SK-N-SH (cell line): Measurements from ENCODE around the gene MTHFD1L. TPM values are rescaled to one million over a fixed set of nuclear protein-coding genes. Genes with fewer than 3 reads are reported as not detected.
"Not testable (repeated sequence)": the region's sequence is repeated elsewhere in the genome, so short reads cannot be mapped to it uniquely, and the experiment has no call there.

Source experiments
- CTCF ChIA-PET: fragments of 300-600, 350-600 bp; formaldehyde crosslinking; extraction: SDS; loops from one replicate; lab custom pipeline; 2021; lab: Yijun Ruan, JAX
- POLR2A ChIA-PET: fragments of 350-600 bp; sonication (Branson Sonifier 250); formaldehyde crosslinking; extraction: SDS; loops from one replicate; lab custom pipeline; 2020; ENCODE audit warnings: antibody characterized with exemption, inconsistent platforms; lab: Yijun Ruan, JAX
- DNase-seq: peaks from one replicate; pipeline ENCODE4 v3.0.0; 2012
- H2AFZ ChIP-seq: fragments of 200-600 bp; sonication (generic); 2 replicates; pipeline ENCODE4 v1.8.1; 2016; ENCODE audit warnings: antibody characterized with exemption, mild to moderate bottlenecking, low read depth
- H3F3A ChIP-seq: fragments of 200-600 bp; sonication (generic); replicated peaks from 2 replicates; pipeline ENCODE3; 2016; ENCODE audit warnings: antibody characterized with exemption, mild to moderate bottlenecking; ENCODE audit not compliant: insufficient read depth
- H3K27ac ChIP-seq, 2 experiments: fragments of 200-500 bp in 1 of 2; fragments of 200-600 bp in 1 of 2; sonication (Bioruptor generic) in 1 of 2; sonication (generic), shearing (Covaris generic) in 1 of 2; 2 replicates each; pipeline versions ENCODE4 v1.5.1 to v1.6.1; 2014 to 2016; ENCODE audit warnings: low read depth in 2 of 2, inconsistent platforms in 1 of 2, low read length in 1 of 2, mild to moderate bottlenecking in 1 of 2, mixed read lengths in 1 of 2
- H3K27me3 ChIP-seq: fragments of 200-600 bp; sonication (generic), shearing (Covaris generic); 2 replicates; pipeline ENCODE4 v1.6.1; 2016; ENCODE audit warnings: mixed run types; ENCODE audit not compliant: insufficient read depth
- H3K36me3 ChIP-seq, 2 experiments: fragments of 200-500 bp in 1 of 2; fragments of 200-600 bp in 1 of 2; sonication (Bioruptor generic) in 1 of 2; sonication (generic) in 1 of 2; replicated peaks in 1 of 2; 2 replicates each; pipeline versions ENCODE3 to v1.5.1; 2014 to 2016; ENCODE audit warnings: low read length in 1 of 2, mild to moderate bottlenecking in 1 of 2; ENCODE audit not compliant: insufficient read depth in 2 of 2, control insufficient read depth in 1 of 2
- H3K4me1 ChIP-seq, 2 experiments: fragments of 200-500 bp in 1 of 2; fragments of 200-600 bp in 1 of 2; sonication (Bioruptor generic) in 1 of 2; sonication (generic), shearing (Covaris generic) in 1 of 2; 2 replicates each; pipeline versions ENCODE4 v1.5.1 to v1.6.1; 2014 to 2016; ENCODE audit warnings: low read depth in 1 of 2, low read length in 1 of 2, mixed run types in 1 of 2; ENCODE audit not compliant: insufficient read depth in 2 of 2, control insufficient read depth in 1 of 2
- H3K4me2 ChIP-seq: fragments of 200-600 bp; sonication (generic), shearing (Covaris generic); 2 replicates; pipeline ENCODE4 v1.6.1; 2017; ENCODE audit warnings: mixed run types
- H3K4me3 ChIP-seq, 2 experiments: fragments of 200-500 bp in 1 of 2; fragments of 200-600 bp in 1 of 2; sonication (Bioruptor generic) in 1 of 2; sonication (generic), shearing (Covaris generic) in 1 of 2; 2 replicates each; pipeline versions ENCODE4 v1.5.1 to v1.8.1; 2014 to 2016; ENCODE audit warnings: low read depth in 2 of 2, inconsistent platforms in 1 of 2, low read length in 1 of 2, mild to moderate bottlenecking in 1 of 2, mixed read lengths in 1 of 2, moderate library complexity in 1 of 2
- H3K79me2 ChIP-seq: fragments of 200-600 bp; sonication (generic); 2 replicates; pipeline ENCODE4 v1.8.1; 2017; ENCODE audit warnings: mild to moderate bottlenecking; ENCODE audit not compliant: insufficient read depth
- H3K9ac ChIP-seq: fragments of 200-600 bp; sonication (generic); 2 replicates; pipeline ENCODE4 v1.6.1; 2017; ENCODE audit warnings: mixed run types
- H3K9me2 ChIP-seq: fragments of 200-600 bp; sonication (generic); 2 replicates; pipeline ENCODE4 v1.6.1; 2017; ENCODE audit warnings: mixed run types
- H3K9me3 ChIP-seq: fragments of 200-600 bp; sonication (generic); 2 replicates; pipeline ENCODE4 v1.6.1; 2017; ENCODE audit warnings: mixed run types, mild to moderate bottlenecking, moderate library complexity
- H4K20me1 ChIP-seq: fragments of 200-600 bp; sonication (generic); 2 replicates; pipeline ENCODE4 v1.6.1; 2017; ENCODE audit warnings: mild to moderate bottlenecking, mixed run types; ENCODE audit not compliant: insufficient read depth
- CHD2 ChIP-seq: fragments of 150-350 bp; IDR thresholded peaks from 2 replicates; pipeline ENCODE4 v1.6.1; 2018; ENCODE audit warnings: low read length; ENCODE audit not compliant: partially characterized antibody
- ELF1 ChIP-seq: IDR thresholded peaks from 2 replicates; pipeline ENCODE4 v1.4.0; 2012
- FOXJ3 ChIP-seq: sonication (generic); formaldehyde crosslinking; IDR thresholded peaks from 2 replicates; pipeline ENCODE4 v1.5.1; 2020; ENCODE audit warnings: mild to moderate bottlenecking, missing genetic modification reagents
- FOXM1 ChIP-seq: IDR thresholded peaks from 2 replicates; pipeline ENCODE4 v1.4.0; 2012; ENCODE audit warnings: low read depth, mild to moderate bottlenecking
- IRF3 ChIP-seq: fragments of 150-350 bp; IDR thresholded peaks from 2 replicates; pipeline ENCODE4 v1.6.1; 2016; ENCODE audit warnings: mild to moderate bottlenecking, low read depth, low read length
- MAX ChIP-seq: IDR thresholded peaks from 2 replicates; pipeline ENCODE4 v1.4.0; 2012; ENCODE audit warnings: low read depth
- MXI1 ChIP-seq: IDR thresholded peaks from 2 replicates; pipeline ENCODE4 v1.6.1; 2012; ENCODE audit warnings: mild to moderate bottlenecking, low read depth, low read length, improper control_type of control experiment
- NFIC ChIP-seq: IDR thresholded peaks from 2 replicates; pipeline ENCODE4 v1.4.0; 2012; ENCODE audit warnings: borderline replicate concordance
- POLR2AphosphoS5 ChIP-seq: IDR thresholded peaks from 2 replicates; pipeline ENCODE4 v1.6.1; 2012; ENCODE audit warnings: low read depth, low read length
- RAD21 ChIP-seq: IDR thresholded peaks from 2 replicates; pipeline ENCODE4 v1.6.1; 2012; ENCODE audit warnings: mild to moderate bottlenecking, low read length
- RFX5 ChIP-seq: IDR thresholded peaks from 2 replicates; pipeline ENCODE4 v1.6.1; 2012; ENCODE audit warnings: mild to moderate bottlenecking, improper control_type of control experiment, low read length
- SIN3A ChIP-seq: IDR thresholded peaks from 2 replicates; pipeline ENCODE4 v1.6.1; 2012; ENCODE audit warnings: low read depth, mild to moderate bottlenecking, low read length, moderate library complexity, borderline replicate concordance
- SMC3 ChIP-seq: IDR thresholded peaks from 2 replicates; pipeline ENCODE4 v1.6.1; 2012; ENCODE audit warnings: low read depth, low read length, improper control_type of control experiment
- WGBS: methylation state at CpG from one replicate; pipeline ENCODE4 v1.1.6; 2017; ENCODE audit warnings: low lambda C conversion rate; 5-methylcytosine and 5-hydroxymethylcytosine counted together
- polyA plus RNA-seq, 3 experiments: library from polyadenylated mRNA; depleted of rRNA; stranded (reverse); fragments of >200 nt; gene quantifications; 2 replicates each; pipeline ENCODE4 v1.2.3, GENCODE V29; 2012

Gene MTHFD1L
- polyA plus RNA-seq, 1 of the 3 experiments (the other 2 are of a cell fraction): 37.0 TPM

- H3K27me3 ChIP-seq, H3F3A ChIP-seq, H3K4me2 ChIP-seq, POLR2A ChIA-PET, H3K4me3 ChIP-seq, H3K9me2 ChIP-seq, H2AFZ ChIP-seq, H3K9me3 ChIP-seq, H3K79me2 ChIP-seq, H3K9ac ChIP-seq, CTCF ChIA-PET, H3K27ac ChIP-seq, H3K36me3 ChIP-seq, H4K20me1 ChIP-seq, DNase-seq: not testable (repeated sequence)
- H3K4me1 ChIP-seq: peaks cover 0 to 14% of the 10 kb centered on the region in 2 experiments; a peak in 2 of 4 replicates
- WGBS: 81% methylated on average over 3 of the region's 3 CpGs
These were observed 247.4 kb downstream of the MTHFD1L start for GRCh38 chr6:151112884-151113283.

- POLR2A ChIA-PET: no interaction called here
- no peak overlapping the region for H2AFZ ChIP-seq
- no peaks in the 10 kb centered on the region for H3K9me2 ChIP-seq
- peaks cover 0 to 14% of the 10 kb centered on the region in 2 experiments; a peak in 2 of 4 replicates for H3K4me1 ChIP-seq
- WGBS: 91% methylated on average over 5 of the region's 5 CpGs
- no peak for DNase-seq
- no peak overlapping the region for H3K4me2 ChIP-seq
- no peak overlapping the region for H3K4me3 ChIP-seq
- H3K9ac ChIP-seq: no peak overlapping the region
- no peak overlapping the region for H3K27ac ChIP-seq
- H3F3A ChIP-seq: no peaks in the 10 kb centered on the region
- CTCF ChIA-PET: no interaction called here
- H3K36me3 ChIP-seq: no peaks in the 10 kb centered on the region
- H3K79me2 ChIP-seq: no peaks in the 10 kb centered on the region
- H4K20me1 ChIP-seq: no peaks in the 10 kb centered on the region
- no peaks in the 10 kb centered on the region for H3K27me3 ChIP-seq
- H3K9me3 ChIP-seq: no peaks in the 10 kb centered on the region
- TF ChIP-seq FOXM1: no peak
- no peak for TF ChIP-seq MXI1
- no peak for TF ChIP-seq ELF1
- TF ChIP-seq IRF3: no peak
These were observed 248.1 kb downstream of the MTHFD1L start for GRCh38 chr6:151113641-151114040.

GRCh38 chr6:151118461-151119123 lies 253.1 kb downstream of the MTHFD1L start:
- H2AFZ ChIP-seq: no peak overlapping the region
- H3K9me3 ChIP-seq: no peaks in the 10 kb centered on the region
- no peaks in the 10 kb centered on the region for H3K9me2 ChIP-seq
- ChIA-PET CTCF (no interaction called here), POLR2A (interaction anchor here (0.5 kb wide), 1 partner anchor 16 kb away, joined by 3 read pairs; no protein-coding TSS in a partner anchor)
- TF ChIP-seq POLR2AphosphoS5 (no peak), SIN3A (no peak), NFIC (no peak), RAD21 (no peak), CHD2 (no peak), RFX5 (no peak), SMC3 (no peak), FOXJ3 (CRISPR knock-in tag) (no peak), MXI1 (no peak), MAX (no peak)
- no peaks in the 10 kb centered on the region for H4K20me1 ChIP-seq
- no peaks in the 10 kb centered on the region for H3K36me3 ChIP-seq
- H3K27ac ChIP-seq: no peak overlapping the region
- no peaks in the 10 kb centered on the region for H3K79me2 ChIP-seq
- no peak overlapping the region for H3K4me2 ChIP-seq
- WGBS: 93% methylated on average over 8 of the region's 8 CpGs
- H3K4me1 ChIP-seq: peaks cover 0 to 6% of the 10 kb centered on the region in 2 experiments; a peak in 1 of 4 replicates
- H3F3A ChIP-seq: no peaks in the 10 kb centered on the region
- no peak overlapping the region for H3K9ac ChIP-seq
- no peaks in the 10 kb centered on the region for H3K27me3 ChIP-seq
- no peak overlapping the region for H3K4me3 ChIP-seq
- no peak for DNase-seq
